Pancreas (tissue), 10 donors: ENCODE results near the gene NEGR1. TPM values are rescaled to one million over a fixed set of nuclear protein-coding genes. Genes with fewer than 3 reads are reported as not detected.
A peak's percentile ranks its signal among the peaks of the same experiment; 100 is the strongest.

Source experiments
- ATAC-seq, 4 donors: fragments of 200-7000 bp; cut with Tn5 transposase; one replicate each; pipeline versions ENCODE4 v1.8.0 to v1.9.1; 2020; ENCODE audit warnings: mild to moderate bottlenecking in 4 of 4, moderate library complexity in 4 of 4
- DNase-seq, 6 donors: peaks; one replicate each; pipeline ENCODE4 v3.0.0-alpha.2; 2020
- FAIRE-seq: peaks from 2 replicates; lab custom pipeline; 2012; peaks lifted over from hg19 to GRCh38; lab: Jason Lieb, UNC
- H3K27ac ChIP-seq, 4 donors: fragments of 200-600 bp; sonication (generic); 1 replicate in 3 of 4; 2 replicates in 1 of 4; pipeline versions ENCODE4 v1.5.0 to v1.8.0; 2020
- H3K27me3 ChIP-seq, 4 donors: fragments of 200-600 bp; one replicate each; pipeline ENCODE4 v1.8.0; 2021
- H3K36me3 ChIP-seq, 3 donors: fragments of 200-600 bp; sonication (generic) in 1 of 3; one replicate each; pipeline versions ENCODE4 v1.5.0 to v1.8.0; 2020 to 2021
- H3K4me1 ChIP-seq, 3 donors: fragments of 200-600 bp; one replicate each; pipeline ENCODE4 v1.8.0; 2021
- H3K4me3 ChIP-seq, 4 donors: fragments of 200-600 bp; sonication (generic) in 2 of 4; one replicate each; pipeline versions ENCODE4 v1.5.0 to v1.8.0; 2020 to 2021
- H3K9me3 ChIP-seq, 4 donors: fragments of 200-600 bp; one replicate each; pipeline ENCODE4 v1.8.0; 2021
- WGBS, 2 donors: extraction: QIAGEN DNeasy Blood & Tissue Kit; methylation state at CpG; one replicate each; pipeline ENCODE4 v1.1.7; 2013; 5-methylcytosine and 5-hydroxymethylcytosine counted together
- intact Hi-C, 3 donors: fragments of 100-400 bp; cut with DNase I; formaldehyde crosslinking; loops; one replicate each; pipeline versions ENCODE4 v1.11.1 to v1.14.2; 2022
- polyA plus RNA-seq, 2 donors: library from polyadenylated mRNA; stranded (reverse); fragments of 200-250 nt; gene quantifications; one replicate each; pipeline ENCODE4 v1.2.3, GENCODE V29; 2013
- total RNA-seq, 6 donors: library from RNA; stranded (reverse); fragmentation: NEBNext Ultra II Directional in 4 of 6; extraction: Animal tissue kit (Norgen Biotek cat#: 25700) in 4 of 6; gene quantifications; one replicate each; pipeline versions ENCODE4 v1.2.1 to v1.2.4, GENCODE V29; 2021 to 2023
- TF ChIP-seq, protein P1 (sequence below), 4 donors: fragments of 200-600 bp; sonication (generic) in 3 of 4; IDR thresholded peaks; one replicate each; pipeline versions ENCODE4 v1.5.0 to v1.8.0; 2021; ENCODE audit warnings: antibody characterized with exemption in 4 of 4
- donor health status: healthy with polysubstance abuse.
- donor health status: DM: no; HTN: no; CAD: no; lungs with moderate emphysema.
- donor health status: DM: no; HTN: no; CAD: no.
- donor health status: control.
- donor health status: control.
- donor health status: Bipolar disorder and iron deficiency.
- donor health status: DM: yes; HTN: yes; CAD: no.
- donor health status: DM: no; HTN: no; CAD: no.
- donor health status: DM: no; HTN: no; CAD: no.
- donor health status: DM: yes; HTN: yes; CAD: no.

Gene NEGR1
- total and polyA plus RNA-seq, 8 donors = 1.2 to 9.3 (median 3.4) TPM

DNA sequence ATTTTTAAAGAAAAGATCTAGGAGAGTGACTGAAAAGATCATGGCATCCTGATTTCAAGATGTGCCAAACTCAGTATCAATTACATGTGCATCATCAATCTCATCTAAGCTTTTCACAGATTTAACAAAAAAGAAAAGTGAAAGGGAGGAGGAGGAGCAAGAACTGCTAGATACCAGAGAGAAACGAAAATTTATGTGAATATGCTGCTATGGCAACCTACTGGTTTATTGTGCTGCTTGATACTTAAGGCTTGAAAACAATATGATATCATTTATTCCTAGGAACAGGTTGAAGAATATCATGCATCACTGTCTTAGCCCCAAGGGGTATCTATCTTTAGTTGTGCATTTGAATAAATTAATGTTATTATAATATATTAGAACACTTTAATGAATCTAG lies 683.0 kb downstream of the NEGR1 start:
- FAIRE-seq = no peak
- no peaks in the 10 kb centered on the region for H3K27me3 ChIP-seq
- intact Hi-C loops = no loop called here
- ATAC-seq = no peak
- DNase-seq = no peak
- no peaks in the 10 kb centered on the region for H3K9me3 ChIP-seq
- 12 to 21% methylated on average over 1 of the region's 1 CpG for WGBS, 2 donors
- H3K4me1 ChIP-seq = no peaks in the 10 kb centered on the region
- no peak overlapping the region for H3K4me3 ChIP-seq
- no peaks in the 10 kb centered on the region for H3K36me3 ChIP-seq
- TF ChIP-seq, protein P1, sequence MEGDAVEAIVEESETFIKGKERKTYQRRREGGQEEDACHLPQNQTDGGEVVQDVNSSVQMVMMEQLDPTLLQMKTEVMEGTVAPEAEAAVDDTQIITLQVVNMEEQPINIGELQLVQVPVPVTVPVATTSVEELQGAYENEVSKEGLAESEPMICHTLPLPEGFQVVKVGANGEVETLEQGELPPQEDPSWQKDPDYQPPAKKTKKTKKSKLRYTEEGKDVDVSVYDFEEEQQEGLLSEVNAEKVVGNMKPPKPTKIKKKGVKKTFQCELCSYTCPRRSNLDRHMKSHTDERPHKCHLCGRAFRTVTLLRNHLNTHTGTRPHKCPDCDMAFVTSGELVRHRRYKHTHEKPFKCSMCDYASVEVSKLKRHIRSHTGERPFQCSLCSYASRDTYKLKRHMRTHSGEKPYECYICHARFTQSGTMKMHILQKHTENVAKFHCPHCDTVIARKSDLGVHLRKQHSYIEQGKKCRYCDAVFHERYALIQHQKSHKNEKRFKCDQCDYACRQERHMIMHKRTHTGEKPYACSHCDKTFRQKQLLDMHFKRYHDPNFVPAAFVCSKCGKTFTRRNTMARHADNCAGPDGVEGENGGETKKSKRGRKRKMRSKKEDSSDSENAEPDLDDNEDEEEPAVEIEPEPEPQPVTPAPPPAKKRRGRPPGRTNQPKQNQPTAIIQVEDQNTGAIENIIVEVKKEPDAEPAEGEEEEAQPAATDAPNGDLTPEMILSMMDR (IDR thresholded peaks at IDR 0.05) = no peak
- no peak overlapping the region for H3K27ac ChIP-seq

DNA sequence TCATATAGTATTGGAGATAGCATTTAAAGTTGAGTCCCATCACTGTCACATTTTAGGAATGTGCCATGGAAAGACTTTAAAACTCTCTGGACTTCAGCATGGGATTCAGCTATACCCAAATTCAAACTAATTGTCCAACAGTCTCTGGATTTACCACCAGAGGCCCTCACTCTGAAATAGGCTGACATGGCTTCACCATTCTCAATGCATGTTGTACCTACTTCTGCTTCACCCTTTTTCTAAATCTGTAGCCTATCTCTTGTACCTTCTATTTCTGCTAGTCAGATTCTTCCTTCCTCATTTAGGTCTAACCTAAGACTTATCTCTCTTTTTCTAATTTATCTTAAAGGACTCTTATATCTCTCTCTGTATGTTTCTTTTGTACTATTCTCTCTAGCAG lies 688.8 kb downstream of the NEGR1 start:
- FAIRE-seq (no peak), DNase-seq (no peak), ATAC-seq (peak in 1 of 4 donors; percentile 38)
- no peak overlapping the region for H3K4me3 ChIP-seq
- H3K27me3 ChIP-seq = no peaks in the 10 kb centered on the region
- intact Hi-C loops = no loop called here
- H3K27ac ChIP-seq = no peak overlapping the region
- no peaks in the 10 kb centered on the region for H3K36me3 ChIP-seq
- no peaks in the 10 kb centered on the region for H3K4me1 ChIP-seq
- H3K9me3 ChIP-seq = no peaks in the 10 kb centered on the region
- TF ChIP-seq, protein P1 (IDR thresholded peaks at IDR 0.05) = no peak

DNA sequence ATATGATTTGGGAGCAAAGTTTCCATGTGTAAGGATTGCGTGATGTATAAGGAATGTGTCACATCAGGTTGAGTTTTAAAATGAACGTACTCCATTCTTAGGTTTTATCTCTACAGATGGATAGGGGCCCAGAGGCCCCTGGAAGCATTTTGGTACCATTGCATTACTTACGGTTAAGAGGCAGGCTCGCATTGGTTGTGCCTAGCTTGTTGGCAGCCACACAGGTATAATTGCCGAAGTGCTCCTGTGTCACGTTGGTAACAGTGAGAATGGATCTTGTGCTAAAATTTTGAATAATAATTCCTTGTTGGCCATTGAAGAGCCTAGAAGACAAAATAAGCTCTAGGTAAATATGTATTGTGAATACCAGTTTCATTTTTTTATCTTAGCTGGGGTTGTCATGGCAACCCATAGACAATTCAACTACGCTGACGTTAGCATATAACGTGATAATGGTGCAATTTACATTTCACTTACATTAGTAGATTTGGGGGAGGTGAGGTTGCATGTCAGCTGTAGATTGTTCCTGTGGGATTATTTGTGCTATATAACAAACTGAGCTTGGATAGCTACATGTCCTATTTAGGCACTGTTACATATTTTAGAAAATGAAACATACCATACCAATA lies 689.6 kb downstream of the NEGR1 start:
- intact Hi-C loops = no loop called here
- no peak overlapping the region for H3K4me3 ChIP-seq

DNA sequence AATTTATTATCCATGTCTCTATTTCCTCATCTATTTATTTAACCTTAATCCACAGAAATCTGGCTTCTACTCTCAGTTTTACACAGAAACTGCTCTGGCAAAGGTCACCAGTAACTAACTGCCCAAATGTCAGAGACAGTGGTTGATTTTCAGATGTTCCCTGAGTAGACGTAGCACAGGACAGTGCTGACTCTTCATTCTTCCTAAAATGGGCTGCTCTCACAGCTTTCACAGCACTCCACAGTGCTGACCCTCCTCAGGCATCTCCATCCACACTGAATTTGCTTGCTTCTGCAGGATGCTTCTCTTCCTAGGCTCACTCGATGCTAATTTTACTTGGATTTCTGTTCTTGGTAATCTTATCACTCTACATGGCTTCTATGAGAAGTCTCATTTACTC lies 693.3 kb downstream of the NEGR1 start:
- TF ChIP-seq, protein P1 (IDR thresholded peaks at IDR 0.05) = no peak
- Histone ChIP-seq H3K27me3 (no peaks in the 10 kb centered on the region), H3K9me3 (no peaks in the 10 kb centered on the region), H3K36me3 (no peaks in the 10 kb centered on the region), H3K4me1 (no peaks in the 10 kb centered on the region), H3K27ac (no peak overlapping the region), H3K4me3 (no peak overlapping the region)
- intact Hi-C loops = no loop called here
- WGBS, 2 donors = 45 to 70% methylated on average over 2 of the region's 2 CpGs
- DNase-seq (no peak), FAIRE-seq (no peak), ATAC-seq (no peak)

More for the DNA sequence above, 689.6 kb downstream of the NEGR1 start:
- no peak overlapping the region for H3K27ac ChIP-seq
- no peaks in the 10 kb centered on the region for H3K4me1 ChIP-seq
- DNase-seq (no peak), ATAC-seq (no peak), FAIRE-seq (no peak)
- 66 to 67% methylated on average over 9 of the region's 9 CpGs for WGBS, 2 donors
- no peaks in the 10 kb centered on the region for H3K9me3 ChIP-seq
- TF ChIP-seq, protein P1 (IDR thresholded peaks at IDR 0.05) = no peak
- no peaks in the 10 kb centered on the region for H3K36me3 ChIP-seq
- H3K27me3 ChIP-seq = no peaks in the 10 kb centered on the region

DNA sequence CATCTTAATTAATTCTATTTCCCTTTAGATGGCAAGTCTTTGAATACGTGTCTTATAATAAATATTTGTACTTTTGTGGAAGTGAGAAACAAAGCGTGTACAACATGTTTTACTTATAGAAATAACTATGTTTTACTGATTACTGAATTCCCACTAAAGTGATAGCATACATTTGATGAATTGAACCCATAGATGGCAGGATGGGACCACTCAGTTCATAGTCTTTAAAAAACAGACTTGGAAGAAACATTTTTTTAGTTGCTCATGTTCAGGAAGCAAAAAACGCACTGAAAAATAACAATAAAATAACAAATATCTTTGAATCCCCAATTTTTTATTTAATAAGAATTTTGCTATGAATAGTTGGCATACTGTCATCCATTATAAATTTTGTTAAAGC lies 694.4 kb downstream of the NEGR1 start:
- Histone ChIP-seq H3K36me3 (no peaks in the 10 kb centered on the region), H3K27me3 (no peaks in the 10 kb centered on the region), H3K9me3 (no peaks in the 10 kb centered on the region), H3K4me3 (no peak overlapping the region), H3K4me1 (no peaks in the 10 kb centered on the region), H3K27ac (no peak overlapping the region)
- FAIRE-seq (peak; percentile 53), DNase-seq (no peak), ATAC-seq (peak in 2 of 4 donors; percentile 68 to 73)
- 22 to 25% methylated on average over 3 of the region's 3 CpGs for WGBS, 2 donors
- TF ChIP-seq, protein P1 (IDR thresholded peaks at IDR 0.05) = peak in 3 of 4 donors; percentile 13 to 24 (median 18)
- intact Hi-C loops = no loop called here
